ENCODE results near the gene CRTC2.
A peak's percentile ranks its signal among the peaks of the same experiment; 100 is the strongest.

The CRTC2 gene

DNA sequence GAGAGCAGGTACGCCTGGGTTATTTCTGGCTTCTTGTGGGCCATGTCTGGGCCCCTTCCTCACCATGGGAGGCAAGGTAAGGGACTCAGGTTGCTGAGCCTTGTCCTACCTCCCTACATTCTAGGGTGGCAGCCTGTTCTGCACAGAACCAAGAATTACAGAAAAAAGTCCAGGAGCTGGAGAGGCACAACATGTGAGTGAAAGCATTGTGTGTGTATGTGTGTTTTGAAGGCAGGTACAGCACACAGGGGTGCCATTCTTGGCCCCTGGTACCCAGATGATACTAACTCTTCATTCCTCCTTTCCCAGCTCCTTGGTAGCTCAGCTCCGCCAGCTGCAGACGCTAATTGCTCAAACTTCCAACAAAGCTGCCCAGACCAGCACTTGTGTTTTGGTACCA lies 14.7 kb upstream of the CRTC2 start:
- no peak for DNase-seq (ENCODE audit: low read depth)

GRCh38 chr1:153970346-153970745 lies 11.9 kb upstream of the CRTC2 start:
- no peak for DNase-seq (ENCODE audit: low read depth)

DNA sequence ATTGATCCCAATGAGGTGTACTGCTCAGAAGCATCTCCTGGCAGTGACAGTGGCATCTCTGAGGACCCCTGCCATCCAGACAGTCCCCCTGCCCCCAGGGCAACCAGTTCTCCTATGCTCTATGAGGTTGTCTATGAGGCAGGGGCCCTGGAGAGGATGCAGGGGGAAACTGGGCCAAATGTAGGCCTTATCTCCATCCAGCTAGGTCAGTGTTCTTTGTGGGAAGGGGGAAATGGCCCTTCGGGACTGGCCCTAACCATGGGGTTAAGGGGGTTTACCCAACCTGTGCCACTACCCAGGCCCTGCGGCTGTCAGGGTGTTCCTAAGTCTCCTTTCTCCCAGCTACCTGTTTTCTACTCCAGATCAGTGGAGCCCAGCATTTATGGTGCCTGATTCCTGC lies 10.6 kb upstream of the CRTC2 start:
- DNase-seq (ENCODE audit: low read depth): no peak

DNA sequence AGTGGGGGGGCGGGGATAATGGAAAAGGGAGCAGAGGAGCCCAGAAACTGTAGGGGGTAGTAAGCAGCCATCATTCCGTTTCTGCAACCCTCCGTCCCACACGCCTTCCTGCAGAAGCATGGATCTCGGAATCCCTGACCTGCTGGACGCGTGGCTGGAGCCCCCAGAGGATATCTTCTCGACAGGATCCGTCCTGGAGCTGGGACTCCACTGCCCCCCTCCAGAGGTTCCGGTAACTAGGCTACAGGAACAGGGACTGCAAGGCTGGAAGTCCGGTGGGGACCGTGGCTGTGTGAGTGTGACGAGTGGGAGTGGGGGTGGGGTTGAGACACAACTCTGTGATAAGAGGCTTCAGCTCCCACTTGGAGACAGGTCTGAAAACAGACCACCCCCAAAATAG lies 10.0 kb upstream of the CRTC2 start:
- DNase-seq (ENCODE audit: low read depth): no peak

GRCh38 chr1:153968000-153968363 lies 9.6 kb upstream of the CRTC2 start:
- DNase-seq (ENCODE audit: low read depth): no peak

GRCh38 chr1:153967107-153967999 lies 8.9 kb upstream of the CRTC2 start, which contains the start of gene CREB3L4:
TSS of gene CREB3L4 (plus strand) at chr1:153967902. CDS start at chr1:153968526, 624 bp downstream.
- DNase-seq (ENCODE audit: low read depth): peak; percentile 87

GRCh38 chr1:153963850-153964331 lies 5.5 kb upstream of the CRTC2 start:
- no peak for DNase-seq (ENCODE audit: low read depth)

GRCh38 chr1:153963030-153963849 lies 4.8 kb upstream of the CRTC2 start, which contains the start of gene SLC39A1:
TSS of gene SLC39A1 (minus strand) at chr1:153963537. CDS start at chr1:153962715, 822 bp downstream.
- peak; percentile 87 for DNase-seq (ENCODE audit: low read depth)

GRCh38 chr1:153962088-153963029 lies 3.9 kb upstream of the CRTC2 start:
- no peak for DNase-seq (ENCODE audit: low read depth)

DNA sequence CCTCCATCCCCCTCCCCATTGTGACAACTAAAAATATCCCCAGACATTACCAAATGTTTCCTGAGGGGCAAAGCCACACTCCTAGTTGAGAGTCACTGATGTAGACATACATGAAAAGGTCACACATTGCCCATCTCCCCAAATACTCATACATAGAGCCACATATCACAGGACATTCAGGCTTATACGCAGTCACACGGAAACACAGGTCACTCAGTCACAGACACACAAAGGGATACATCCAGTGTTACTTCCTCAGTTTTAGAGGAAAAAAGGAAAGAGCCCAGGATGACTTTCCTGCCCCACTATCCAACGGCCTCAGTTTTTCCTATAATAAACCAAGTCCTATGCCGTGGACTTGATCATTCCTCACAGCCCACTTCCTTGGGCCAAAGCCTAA lies 3.0 kb upstream of the CRTC2 start:
- DNase-seq (ENCODE audit: low read depth): no peak

DNA sequence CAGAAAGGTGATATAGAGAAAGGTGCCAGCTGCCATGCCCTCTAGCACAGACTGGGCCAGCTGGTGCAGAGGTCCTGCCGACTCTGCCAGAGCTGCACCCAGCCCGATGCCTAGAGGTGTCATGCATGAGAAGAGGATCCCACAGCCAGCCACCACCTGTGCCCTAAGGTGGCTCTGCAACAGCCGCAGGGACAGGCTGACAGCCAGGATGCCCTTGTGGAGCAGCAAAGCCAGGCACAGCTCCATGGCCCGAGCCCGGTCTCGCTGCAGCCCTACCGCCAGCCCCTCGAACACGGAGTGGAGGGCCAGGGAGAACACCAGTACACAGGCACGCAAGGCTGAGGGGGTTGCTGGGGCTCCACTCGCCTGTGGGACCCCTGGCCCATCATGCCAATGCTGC lies 1.8 kb upstream of the CRTC2 start:
- no peak for DNase-seq (ENCODE audit: low read depth)

GRCh38 chr1:153959454-153959853 lies 1.0 kb upstream of the CRTC2 start:
- DNase-seq (ENCODE audit: low read depth): no peak

GRCh38 chr1:153958961-153959260 lies 499 bp upstream of the CRTC2 start:
- no peak for DNase-seq (ENCODE audit: low read depth)

GRCh38 chr1:153957744-153958110 lies 685 bp downstream of the CRTC2 start:
- no peak for DNase-seq (ENCODE audit: low read depth)

GRCh38 chr1:153956997-153957715 lies 1.3 kb downstream of the CRTC2 start:
- DNase-seq (ENCODE audit: low read depth): no peak

- DNase-seq (ENCODE audit: low read depth): no peak
Measured at GRCh38 chr1:153954826-153955225, 3.6 kb downstream of the CRTC2 start.

DNA sequence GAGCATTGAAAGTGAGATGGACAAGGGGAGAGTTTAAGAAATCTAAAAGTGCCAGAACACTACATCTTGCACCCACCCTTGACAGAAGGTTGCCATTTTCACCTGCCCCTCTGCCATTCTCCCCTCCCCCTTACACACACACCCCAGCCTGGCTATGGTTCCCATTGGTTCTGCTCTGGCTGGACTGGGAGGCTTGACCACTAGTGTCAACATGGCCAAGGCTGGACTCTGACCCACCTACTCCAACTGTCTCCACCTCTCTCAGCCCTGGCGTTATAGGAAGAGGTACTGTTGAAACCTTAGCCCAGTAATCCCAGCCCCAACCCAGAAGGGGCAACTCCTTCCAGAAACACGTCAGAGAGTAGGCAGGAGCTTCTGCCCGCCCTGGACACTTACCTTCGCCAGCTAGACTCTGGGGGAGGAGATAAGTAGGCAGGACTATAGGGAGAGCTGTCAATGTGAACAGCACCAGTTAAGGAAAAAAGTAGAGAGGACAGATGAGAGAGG lies 4.5 kb downstream of the CRTC2 start:
- no peak for DNase-seq (ENCODE audit: low read depth)

GRCh38 chr1:153951801-153952200 lies 6.6 kb downstream of the CRTC2 start:
- no peak for DNase-seq (ENCODE audit: low read depth)

DNA sequence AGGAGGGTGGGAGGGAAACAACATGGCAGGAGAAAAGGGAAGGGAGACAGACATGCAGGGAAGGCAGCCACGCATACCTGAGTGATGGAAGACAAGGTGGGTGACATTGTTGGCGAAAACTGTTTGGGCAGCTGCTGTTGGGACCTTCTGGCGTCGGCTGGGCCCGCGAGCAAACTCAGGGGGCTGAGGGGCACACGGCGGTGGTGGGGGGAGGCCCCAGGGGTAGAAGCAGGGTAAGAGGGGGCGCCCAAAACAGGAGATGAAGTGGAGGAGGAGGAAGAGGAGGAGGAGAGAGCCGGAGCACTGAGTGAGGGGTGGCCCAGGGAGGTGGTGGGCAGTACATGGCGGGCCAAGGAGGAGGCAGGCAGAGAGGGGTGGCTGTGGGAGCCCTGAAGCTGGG lies 7.2 kb downstream of the CRTC2 start:
- DNase-seq (ENCODE audit: low read depth): no peak

DNA sequence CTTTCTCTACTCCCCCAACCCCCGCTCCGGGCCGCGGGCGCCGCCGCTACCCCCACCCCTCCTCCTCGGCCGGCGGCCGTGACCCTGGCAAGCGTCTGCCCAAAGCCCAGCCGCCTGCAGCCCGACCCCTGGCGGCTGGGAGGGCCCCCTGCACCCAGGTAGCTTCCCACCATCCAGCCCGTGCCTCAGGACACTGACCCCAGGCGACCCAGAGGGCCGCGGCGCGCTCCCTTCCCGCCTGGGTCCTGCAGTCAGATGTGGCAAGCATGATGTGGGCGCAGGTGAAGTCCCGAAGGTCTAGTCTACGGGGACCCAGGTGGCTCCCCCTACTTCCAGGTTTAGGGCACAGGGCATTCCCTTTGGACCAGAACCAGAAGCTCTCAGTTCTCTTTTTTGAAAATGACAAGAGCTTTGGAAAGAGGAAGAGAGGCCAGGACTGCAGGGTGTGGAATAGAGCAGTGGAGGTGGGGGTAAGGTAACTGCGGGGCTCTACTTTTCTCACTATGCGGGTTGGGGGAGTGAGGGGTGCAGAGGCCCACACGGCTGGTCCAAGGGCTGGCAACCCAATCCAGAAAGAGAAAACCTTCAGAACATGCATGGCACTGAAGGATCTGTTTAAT lies 11.7 kb downstream of the CRTC2 start, which contains the start of gene DENND4B:
DENND4B (minus strand) TSS at position 97 of the 620 bp plus-strand sequence. CDS start 2,344 bp downstream, outside the sequence.
- no peak for DNase-seq (ENCODE audit: low read depth)

Measured in HS-5 (cell line).